ENCODE data around the gene MINPP1. TPM values are rescaled to one million over a fixed set of nuclear protein-coding genes. Genes with fewer than 3 reads are reported as not detected.

Gene MINPP1
- total and polyA plus RNA-seq, 2 experiments from 2014 or later = 46.0 to 56.1 TPM

DNA sequence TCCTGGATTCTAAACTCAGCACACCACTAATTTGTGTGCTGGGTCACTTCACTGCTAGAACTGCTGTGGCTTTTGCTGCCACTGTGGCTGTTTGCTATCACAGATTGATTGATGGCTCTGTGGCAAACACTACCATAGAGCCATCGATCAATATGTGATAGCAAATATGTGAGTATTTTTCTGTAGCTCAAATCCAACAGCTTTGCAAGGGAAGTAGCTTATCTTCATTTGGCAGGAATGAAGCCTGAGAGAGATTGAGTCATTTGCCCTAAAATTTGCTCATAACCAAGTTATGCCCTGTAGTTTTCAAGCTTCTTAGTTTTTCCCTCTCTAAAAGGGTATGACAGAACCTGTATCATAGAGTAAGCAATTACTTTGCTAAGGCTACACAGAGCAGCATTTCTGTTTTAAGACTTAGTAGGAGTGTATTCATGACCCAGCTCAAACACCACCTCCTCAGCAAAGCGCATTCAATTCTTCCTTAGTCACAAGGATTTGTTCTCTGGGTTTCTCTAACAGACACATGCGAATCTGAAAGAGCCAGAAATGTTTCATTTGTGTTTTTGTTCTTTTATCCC is 43.1 kb downstream of the MINPP1 start:
- H4K20me1 ChIP-seq (ENCODE audit: insufficient read depth, poor library complexity, severe bottlenecking) = peaks cover 3% of the 10 kb centered on the region
- peaks cover 24% of the 10 kb centered on the region for H3K79me2 ChIP-seq
- H3K4me3 ChIP-seq = no peak overlapping the region
- no peak overlapping the region for H3K4me2 ChIP-seq
- H3K4me1 ChIP-seq (ENCODE audit: insufficient read depth) = peaks cover 8% of the 10 kb centered on the region
- DNase-seq (ENCODE audit: low spot score) = no peak
- 73% methylated on average over 3 of the region's 3 CpGs for WGBS (ENCODE audit: low lambda C conversion rate, missing lambda C conversion rate)
- TF ChIP-seq, protein P1, sequence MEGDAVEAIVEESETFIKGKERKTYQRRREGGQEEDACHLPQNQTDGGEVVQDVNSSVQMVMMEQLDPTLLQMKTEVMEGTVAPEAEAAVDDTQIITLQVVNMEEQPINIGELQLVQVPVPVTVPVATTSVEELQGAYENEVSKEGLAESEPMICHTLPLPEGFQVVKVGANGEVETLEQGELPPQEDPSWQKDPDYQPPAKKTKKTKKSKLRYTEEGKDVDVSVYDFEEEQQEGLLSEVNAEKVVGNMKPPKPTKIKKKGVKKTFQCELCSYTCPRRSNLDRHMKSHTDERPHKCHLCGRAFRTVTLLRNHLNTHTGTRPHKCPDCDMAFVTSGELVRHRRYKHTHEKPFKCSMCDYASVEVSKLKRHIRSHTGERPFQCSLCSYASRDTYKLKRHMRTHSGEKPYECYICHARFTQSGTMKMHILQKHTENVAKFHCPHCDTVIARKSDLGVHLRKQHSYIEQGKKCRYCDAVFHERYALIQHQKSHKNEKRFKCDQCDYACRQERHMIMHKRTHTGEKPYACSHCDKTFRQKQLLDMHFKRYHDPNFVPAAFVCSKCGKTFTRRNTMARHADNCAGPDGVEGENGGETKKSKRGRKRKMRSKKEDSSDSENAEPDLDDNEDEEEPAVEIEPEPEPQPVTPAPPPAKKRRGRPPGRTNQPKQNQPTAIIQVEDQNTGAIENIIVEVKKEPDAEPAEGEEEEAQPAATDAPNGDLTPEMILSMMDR (IDR thresholded peaks at IDR 0.05; ENCODE audit: poor library complexity) = no peak
- no peak for TF ChIP-seq EZH2 (IDR thresholded peaks at IDR 0.05; ENCODE audit: borderline replicate concordance)
- no peak for TF ChIP-seq EZH2phosphoT487 (IDR thresholded peaks at IDR 0.05; ENCODE audit: low read depth, severe bottlenecking, unreplicated experiment)
- no peaks in the 10 kb centered on the region for H3K27me3 ChIP-seq
- peak overlapping the region; percentile 22 for H3K27ac ChIP-seq
- H3K9me2 ChIP-seq (replicated peaks; ENCODE audit: insufficient read depth) = no peaks in the 10 kb centered on the region
- H2AFZ ChIP-seq = no peak overlapping the region
- H3K9me3 ChIP-seq (ENCODE audit: low read depth) = no peaks in the 10 kb centered on the region
- no peaks in the 10 kb centered on the region for H3K36me3 ChIP-seq (replicated peaks; ENCODE audit: insufficient read depth, low read depth)

- H3K27ac ChIP-seq = no peak overlapping the region
- no peaks in the 10 kb centered on the region for H3K9me2 ChIP-seq (replicated peaks; ENCODE audit: insufficient read depth)
- no peaks in the 10 kb centered on the region for H3K27me3 ChIP-seq
- 57% methylated on average over 2 of the region's 2 CpGs for whole genome bisulfite sequencing (ENCODE audit: low lambda C conversion rate, missing lambda C conversion rate)
- peaks cover 24% of the 10 kb centered on the region for H3K79me2 ChIP-seq
- no peak overlapping the region for H3K4me3 ChIP-seq
- no peak for DNase-seq (ENCODE audit: low spot score)
- no peak overlapping the region for H3K4me2 ChIP-seq
- peaks cover 3% of the 10 kb centered on the region for H4K20me1 ChIP-seq (ENCODE audit: insufficient read depth, poor library complexity, severe bottlenecking)
- no peaks in the 10 kb centered on the region for H3K36me3 ChIP-seq (replicated peaks; ENCODE audit: insufficient read depth, low read depth)
- H3K9me3 ChIP-seq (ENCODE audit: low read depth) = no peaks in the 10 kb centered on the region
- H3K4me1 ChIP-seq (ENCODE audit: insufficient read depth) = peaks cover 8% of the 10 kb centered on the region
- no peak overlapping the region for H2AFZ ChIP-seq
- TF ChIP-seq, protein P1 (IDR thresholded peaks at IDR 0.05; ENCODE audit: poor library complexity) = no peak
- no peak for TF ChIP-seq EZH2 (IDR thresholded peaks at IDR 0.05; ENCODE audit: borderline replicate concordance)
- no peak for TF ChIP-seq EZH2phosphoT487 (IDR thresholded peaks at IDR 0.05; ENCODE audit: low read depth, severe bottlenecking, unreplicated experiment)
Observed at GRCh38 chr10:87550741-87551140, 46.0 kb downstream of the MINPP1 start.

- H2AFZ ChIP-seq = no peak overlapping the region
- H3K27ac ChIP-seq = no peak overlapping the region
- TF ChIP-seq, protein P1 (IDR thresholded peaks at IDR 0.05; ENCODE audit: poor library complexity) = no peak
- TF ChIP-seq EZH2 (IDR thresholded peaks at IDR 0.05; ENCODE audit: borderline replicate concordance) = no peak
- TF ChIP-seq EZH2phosphoT487 (IDR thresholded peaks at IDR 0.05; ENCODE audit: low read depth, severe bottlenecking, unreplicated experiment) = no peak
- H3K4me1 ChIP-seq (ENCODE audit: insufficient read depth) = peaks cover 8% of the 10 kb centered on the region
- H4K20me1 ChIP-seq (ENCODE audit: insufficient read depth, poor library complexity, severe bottlenecking) = peaks cover 3% of the 10 kb centered on the region
- no peaks in the 10 kb centered on the region for H3K27me3 ChIP-seq
- H3K36me3 ChIP-seq (replicated peaks; ENCODE audit: insufficient read depth, low read depth) = no peaks in the 10 kb centered on the region
- H3K79me2 ChIP-seq = peaks cover 24% of the 10 kb centered on the region
- no peak overlapping the region for H3K4me2 ChIP-seq
- no peak for DNase-seq (ENCODE audit: low spot score)
- no peaks in the 10 kb centered on the region for H3K9me2 ChIP-seq (replicated peaks; ENCODE audit: insufficient read depth)
- no peak overlapping the region for H3K4me3 ChIP-seq
- no peaks in the 10 kb centered on the region for H3K9me3 ChIP-seq (ENCODE audit: low read depth)
Observed at GRCh38 chr10:87551326-87551725, 46.6 kb downstream of the MINPP1 start.

Data from hepatocyte (in vitro differentiated cells).